ENCODE results near the gene UTP18. TPM values are rescaled to one million over a fixed set of nuclear protein-coding genes. Genes with fewer than 3 reads are reported as not detected.
"Not testable (repeated sequence)": the region's sequence is repeated elsewhere in the genome, so short reads cannot be mapped to it uniquely, and the experiment has no call there.

Gene UTP18
- total RNA-seq, 1 experiment from 2014 or later = 107 TPM

DNA sequence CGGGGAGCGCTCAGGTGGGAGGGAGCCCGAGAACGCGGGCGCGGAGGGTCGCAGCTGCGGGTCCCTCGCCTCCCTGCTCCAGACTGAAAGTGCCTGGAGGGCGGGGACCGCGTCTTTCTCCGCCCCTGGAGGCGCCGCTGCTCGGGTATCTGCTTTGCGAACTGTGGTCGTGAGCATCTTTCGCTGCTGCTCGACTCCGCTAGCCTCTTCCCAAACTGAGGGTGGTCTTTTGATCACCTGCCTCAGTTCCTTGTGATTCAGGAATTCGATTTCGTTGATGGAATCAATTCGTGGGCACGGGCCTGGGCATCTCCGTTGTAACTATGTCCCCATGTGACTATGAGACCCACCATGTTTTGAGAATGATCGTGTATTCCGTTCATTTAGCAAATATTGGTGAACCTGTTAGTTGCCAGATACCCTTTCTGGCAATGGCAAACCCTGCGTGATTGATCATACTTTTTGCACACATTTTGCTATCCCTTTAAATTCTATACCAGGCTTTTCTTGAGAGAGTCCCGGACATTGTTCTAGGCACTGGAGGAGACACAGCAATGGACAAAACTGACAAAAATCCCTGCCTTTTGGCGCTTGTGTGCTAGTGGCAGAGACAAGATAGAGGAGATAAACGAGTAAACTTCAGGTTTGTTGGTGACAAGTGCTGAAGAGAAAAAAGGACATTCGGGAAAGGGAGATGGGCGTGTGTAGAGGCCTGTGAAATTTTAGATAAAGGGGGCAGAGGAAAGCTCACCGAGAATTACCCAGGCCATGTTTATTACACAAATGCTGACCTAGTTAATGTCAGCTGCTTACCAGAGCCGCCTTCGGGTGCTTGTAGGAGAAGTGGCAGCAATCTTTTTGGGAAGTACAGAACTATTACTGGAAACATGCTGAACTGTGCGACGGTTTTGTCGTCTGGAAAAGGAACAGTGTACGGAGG, 948 bp downstream of the UTP18 start:
- TF ChIP-seq, protein P1, sequence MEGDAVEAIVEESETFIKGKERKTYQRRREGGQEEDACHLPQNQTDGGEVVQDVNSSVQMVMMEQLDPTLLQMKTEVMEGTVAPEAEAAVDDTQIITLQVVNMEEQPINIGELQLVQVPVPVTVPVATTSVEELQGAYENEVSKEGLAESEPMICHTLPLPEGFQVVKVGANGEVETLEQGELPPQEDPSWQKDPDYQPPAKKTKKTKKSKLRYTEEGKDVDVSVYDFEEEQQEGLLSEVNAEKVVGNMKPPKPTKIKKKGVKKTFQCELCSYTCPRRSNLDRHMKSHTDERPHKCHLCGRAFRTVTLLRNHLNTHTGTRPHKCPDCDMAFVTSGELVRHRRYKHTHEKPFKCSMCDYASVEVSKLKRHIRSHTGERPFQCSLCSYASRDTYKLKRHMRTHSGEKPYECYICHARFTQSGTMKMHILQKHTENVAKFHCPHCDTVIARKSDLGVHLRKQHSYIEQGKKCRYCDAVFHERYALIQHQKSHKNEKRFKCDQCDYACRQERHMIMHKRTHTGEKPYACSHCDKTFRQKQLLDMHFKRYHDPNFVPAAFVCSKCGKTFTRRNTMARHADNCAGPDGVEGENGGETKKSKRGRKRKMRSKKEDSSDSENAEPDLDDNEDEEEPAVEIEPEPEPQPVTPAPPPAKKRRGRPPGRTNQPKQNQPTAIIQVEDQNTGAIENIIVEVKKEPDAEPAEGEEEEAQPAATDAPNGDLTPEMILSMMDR (conservative IDR thresholded peaks at IDR 0.05; ENCODE audit: low read depth, low read length) = no peak
- TF ChIP-seq EZH2 (IDR thresholded peaks at IDR 0.05; ENCODE audit: borderline replicate concordance, low read depth, low read length, poor library complexity, severe bottlenecking) = no peak
- TSS peak; percentile 34 for BruUV-seq (replicated peaks)
- DNase-seq (ENCODE audit: low spot score) = peak; percentile 68
- Histone ChIP-seq H3K27ac (ENCODE audit: low read depth, low read length, poor library complexity, severe bottlenecking) (peak overlapping the region; percentile 100), H3K36me3 (ENCODE audit: insufficient read depth, low read length, poor library complexity, severe bottlenecking) (peaks cover 21% of the 10 kb centered on the region), H3K9me3 (ENCODE audit: low read depth, low read length, poor library complexity, severe bottlenecking) (no peaks in the 10 kb centered on the region), H3K4me3 (ENCODE audit: low read depth, low read length, poor library complexity, severe bottlenecking) (peak overlapping the region; percentile 89), H3K27me3 (replicated peaks; ENCODE audit: insufficient read depth, low read depth, low read length, poor library complexity) (no peaks in the 10 kb centered on the region), H3K4me1 (ENCODE audit: insufficient read depth, low read length, poor library complexity, severe bottlenecking) (peaks cover 18% of the 10 kb centered on the region)
- intact Hi-C loops (cut with micrococcal nuclease; ENCODE audit: unreplicated experiment) = no loop called here
- POLR2A ChIA-PET (ENCODE audit: low non-redundant PET) = no interaction called here
- CTCF ChIA-PET = no interaction called here

DNA sequence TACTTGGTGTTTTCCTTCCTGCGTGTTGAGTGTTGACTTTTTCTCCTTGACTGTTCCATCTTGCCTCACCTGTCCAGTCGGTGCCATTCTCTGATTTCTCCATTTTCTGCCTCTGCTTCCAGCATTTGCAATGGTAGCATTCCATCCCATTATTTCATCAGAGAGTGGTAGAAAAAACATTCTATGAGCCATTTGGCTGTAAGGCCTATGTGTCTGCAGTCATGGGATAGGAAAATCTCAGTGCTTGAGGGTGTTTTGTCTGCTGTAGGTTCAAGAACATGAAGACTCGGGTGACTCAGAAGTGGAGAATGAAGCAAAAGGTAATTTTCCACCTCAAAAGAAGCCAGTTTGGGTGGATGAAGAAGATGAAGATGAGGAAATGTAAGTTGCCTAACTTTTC, 2.7 kb downstream of the UTP18 start:
- Histone ChIP-seq H3K4me1 (ENCODE audit: insufficient read depth, low read length, poor library complexity, severe bottlenecking) (peaks cover 18% of the 10 kb centered on the region), H3K27me3 (replicated peaks; ENCODE audit: insufficient read depth, low read depth, low read length, poor library complexity) (no peaks in the 10 kb centered on the region), H3K36me3 (ENCODE audit: insufficient read depth, low read length, poor library complexity, severe bottlenecking) (peaks cover 34% of the 10 kb centered on the region), H3K27ac (ENCODE audit: low read depth, low read length, poor library complexity, severe bottlenecking) (no peak overlapping the region), H3K9me3 (ENCODE audit: low read depth, low read length, poor library complexity, severe bottlenecking) (no peaks in the 10 kb centered on the region), H3K4me3 (ENCODE audit: low read depth, low read length, poor library complexity, severe bottlenecking) (no peak overlapping the region)
- POLR2A ChIA-PET (ENCODE audit: low non-redundant PET) = no interaction called here
- TF ChIP-seq, protein P1 (conservative IDR thresholded peaks at IDR 0.05; ENCODE audit: low read depth, low read length) = no peak
- TF ChIP-seq EZH2 (IDR thresholded peaks at IDR 0.05; ENCODE audit: borderline replicate concordance, low read depth, low read length, poor library complexity, severe bottlenecking) = no peak
- CTCF ChIA-PET = no interaction called here
- BruUV-seq (replicated peaks) = no TSS peak
- intact Hi-C loops (cut with micrococcal nuclease; ENCODE audit: unreplicated experiment) = no loop called here
- no peak for DNase-seq (ENCODE audit: low spot score)

DNA sequence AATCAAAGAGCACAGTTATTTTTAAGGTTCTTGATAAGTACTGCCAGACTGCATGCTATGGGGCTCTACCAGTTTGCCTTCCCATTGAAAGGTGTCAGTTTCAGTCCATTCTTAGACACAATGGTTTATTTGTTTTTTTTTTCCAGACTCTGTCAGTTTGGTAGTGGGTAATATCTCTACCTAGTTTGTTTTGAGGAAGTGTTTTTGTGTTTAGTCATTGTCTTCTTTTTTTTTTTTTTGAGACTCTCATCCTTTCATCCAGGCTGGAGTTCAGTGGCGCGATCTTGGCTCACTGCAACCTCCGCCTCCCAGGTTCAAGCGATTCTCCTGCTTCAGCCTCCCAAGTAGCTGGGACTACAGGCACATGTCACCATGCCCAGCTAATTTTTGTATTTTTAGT, 4.1 kb downstream of the UTP18 start:
- H3K27me3 ChIP-seq (replicated peaks; ENCODE audit: insufficient read depth, low read depth, low read length, poor library complexity); BruUV-seq (replicated peaks); H3K4me3 ChIP-seq (ENCODE audit: low read depth, low read length, poor library complexity, severe bottlenecking); POLR2A ChIA-PET (ENCODE audit: low non-redundant PET); H3K27ac ChIP-seq (ENCODE audit: low read depth, low read length, poor library complexity, severe bottlenecking); CTCF ChIA-PET; H3K4me1 ChIP-seq (ENCODE audit: insufficient read depth, low read length, poor library complexity, severe bottlenecking); intact Hi-C loops (cut with micrococcal nuclease; ENCODE audit: unreplicated experiment); H3K9me3 ChIP-seq (ENCODE audit: low read depth, low read length, poor library complexity, severe bottlenecking); DNase-seq (ENCODE audit: low spot score): not testable (repeated sequence)
- H3K36me3 ChIP-seq (ENCODE audit: insufficient read depth, low read length, poor library complexity, severe bottlenecking) = peaks cover 47% of the 10 kb centered on the region

All from A673 (cell line).